ENCODE data around the gene FOS.
"Not testable (repeated sequence)": the region's sequence is repeated elsewhere in the genome, so short reads cannot be mapped to it uniquely, and the experiment has no call there.

Gene FOS

GRCh38 chr14:75234173-75235115 lies 44.2 kb upstream of the FOS start:
- H3K4me3 ChIP-seq (ENCODE audit: low read depth, low read length) = no peak overlapping the region
- no peak for DNase-seq (ENCODE audit: low read depth)
- TF ChIP-seq MYC (IDR thresholded peaks at IDR 0.05; ENCODE audit: low read depth, low read length) (no peak), CTCF (IDR thresholded peaks at IDR 0.05; ENCODE audit: low read depth, low read length) (no peak), MAX (IDR thresholded peaks at IDR 0.05; ENCODE audit: low read depth, low read length) (no peak), POLR2A (IDR thresholded peaks at IDR 0.05; ENCODE audit: extremely low read depth, insufficient read length) (no peak)

GRCh38 chr14:75235198-75235597 lies 43.4 kb upstream of the FOS start:
- not testable (repeated sequence) for H3K4me3 ChIP-seq (ENCODE audit: low read depth, low read length); DNase-seq (ENCODE audit: low read depth)

GRCh38 chr14:75236467-75236866 lies 42.2 kb upstream of the FOS start:
- H3K4me3 ChIP-seq (ENCODE audit: low read depth, low read length) = no peak overlapping the region
- no peak for DNase-seq (ENCODE audit: low read depth)
- TF ChIP-seq MYC (IDR thresholded peaks at IDR 0.05; ENCODE audit: low read depth, low read length) (no peak), CTCF (IDR thresholded peaks at IDR 0.05; ENCODE audit: low read depth, low read length) (no peak), POLR2A (IDR thresholded peaks at IDR 0.05; ENCODE audit: extremely low read depth, insufficient read length) (no peak), MAX (IDR thresholded peaks at IDR 0.05; ENCODE audit: low read depth, low read length) (no peak)

- no peak for DNase-seq (ENCODE audit: low read depth)
- no peak overlapping the region for H3K4me3 ChIP-seq (ENCODE audit: low read depth, low read length)
- TF ChIP-seq POLR2A (IDR thresholded peaks at IDR 0.05; ENCODE audit: extremely low read depth, insufficient read length) (no peak), MAX (IDR thresholded peaks at IDR 0.05; ENCODE audit: low read depth, low read length) (no peak), MYC (IDR thresholded peaks at IDR 0.05; ENCODE audit: low read depth, low read length) (no peak), CTCF (IDR thresholded peaks at IDR 0.05; ENCODE audit: low read depth, low read length) (no peak)
These were observed 41.7 kb upstream of the FOS start for GRCh38 chr14:75236901-75237419.

- no peak for DNase-seq (ENCODE audit: low read depth)
- H3K4me3 ChIP-seq (ENCODE audit: low read depth, low read length) = no peak overlapping the region
- no peak for TF ChIP-seq POLR2A (IDR thresholded peaks at IDR 0.05; ENCODE audit: extremely low read depth, insufficient read length)
- TF ChIP-seq CTCF (IDR thresholded peaks at IDR 0.05; ENCODE audit: low read depth, low read length) = no peak
- TF ChIP-seq MYC (IDR thresholded peaks at IDR 0.05; ENCODE audit: low read depth, low read length) = no peak
- TF ChIP-seq MAX (IDR thresholded peaks at IDR 0.05; ENCODE audit: low read depth, low read length) = no peak
These were observed 39.7 kb upstream of the FOS start for GRCh38 chr14:75238756-75239455.

- TF ChIP-seq MYC (IDR thresholded peaks at IDR 0.05; ENCODE audit: low read depth, low read length) (no peak), POLR2A (IDR thresholded peaks at IDR 0.05; ENCODE audit: extremely low read depth, insufficient read length) (no peak), CTCF (IDR thresholded peaks at IDR 0.05; ENCODE audit: low read depth, low read length) (no peak), MAX (IDR thresholded peaks at IDR 0.05; ENCODE audit: low read depth, low read length) (no peak)
- no peak for DNase-seq (ENCODE audit: low read depth)
- no peak overlapping the region for H3K4me3 ChIP-seq (ENCODE audit: low read depth, low read length)
These were observed 37.8 kb upstream of the FOS start for GRCh38 chr14:75240781-75241180.

Data from NB4 (cell line).